HG02943 (cell line): ENCODE measurements around the gene CEP112.
A peak's percentile ranks its signal among the peaks of the same experiment; 100 is the strongest.

Experiments
- ATAC-seq: cut with Tn5 transposase; IDR thresholded peaks from one replicate; pipeline ENCODE4 v1.9.1; 2021; ENCODE audit warnings: mild to moderate bottlenecking, low read depth, moderate library complexity; ENCODE audit not compliant: unreplicated experiment

CEP112 gene

GRCh38 chr17:65942592-65942991 is 249.3 kb downstream of the CEP112 start:
- ATAC-seq = no peak

GRCh38 chr17:65941356-65941899 is 250.5 kb downstream of the CEP112 start:
- ATAC-seq = no peak

- no peak for ATAC-seq
Measured at GRCh38 chr17:65936013-65936412, 255.9 kb downstream of the CEP112 start.

GRCh38 chr17:65933290-65933689 is 258.6 kb downstream of the CEP112 start:
- no peak for ATAC-seq

GRCh38 chr17:65931246-65932149 is 260.4 kb downstream of the CEP112 start:
- no peak for ATAC-seq

- no peak for ATAC-seq
Measured at GRCh38 chr17:65930140-65930730, 261.7 kb downstream of the CEP112 start.

GRCh38 chr17:65926599-65926998 is 265.3 kb downstream of the CEP112 start:
- ATAC-seq = no peak

GRCh38 chr17:65925606-65926307 is 266.2 kb downstream of the CEP112 start:
- ATAC-seq = no peak

GRCh38 chr17:65920996-65921395 is 270.9 kb downstream of the CEP112 start:
- no peak for ATAC-seq

- ATAC-seq = no peak
Measured at GRCh38 chr17:65918916-65919315, 273.0 kb downstream of the CEP112 start.

- no peak for ATAC-seq
Measured at GRCh38 chr17:65918500-65918899, 273.4 kb downstream of the CEP112 start.

- no peak for ATAC-seq
Measured at GRCh38 chr17:65917560-65917959, 274.4 kb downstream of the CEP112 start.

- ATAC-seq = no peak
Measured at GRCh38 chr17:65916425-65916824, 275.5 kb downstream of the CEP112 start.

GRCh38 chr17:65914784-65915342 is 277.1 kb downstream of the CEP112 start:
- ATAC-seq = peak; percentile 87

GRCh38 chr17:65913326-65913850 is 278.5 kb downstream of the CEP112 start:
- ATAC-seq = no peak

GRCh38 chr17:65910836-65911235 is 281.1 kb downstream of the CEP112 start:
- no peak for ATAC-seq

- ATAC-seq = no peak
Measured at GRCh38 chr17:65902831-65903522, 289.0 kb downstream of the CEP112 start.

GRCh38 chr17:65902155-65902554 is 289.8 kb downstream of the CEP112 start:
- ATAC-seq = no peak

GRCh38 chr17:65901394-65901793 is 290.5 kb downstream of the CEP112 start:
- no peak for ATAC-seq

- no peak for ATAC-seq
Measured at GRCh38 chr17:65900216-65900615, 291.7 kb downstream of the CEP112 start.
